ENCODE results near the gene LRRC36. TPM values are rescaled to one million over a fixed set of nuclear protein-coding genes. Genes with fewer than 3 reads are reported as not detected.

Gene LRRC36
- total RNA-seq, 2 donors from 2014 or later: 0.33 to 0.43 TPM

- no peaks in the 10 kb centered on the region for H3K36me3 ChIP-seq
These were observed 3.3 kb downstream of the LRRC36 start for GRCh38 chr16:67329901-67330300.

GRCh38 chr16:67333315-67333714, 6.7 kb downstream of the LRRC36 start:
- TF ChIP-seq CTCF (IDR thresholded peaks at IDR 0.05): no peak
- no peaks in the 10 kb centered on the region for H3K27me3 ChIP-seq
- DNase-seq (ENCODE audit: low spot score): no peak

More at GRCh38 chr16:67329901-67330300, 3.3 kb downstream of the LRRC36 start:
- H3K9me3 ChIP-seq: no peaks in the 10 kb centered on the region
- DNase-seq (ENCODE audit: low spot score): no peak
- no peak overlapping the region for H3K4me3 ChIP-seq
- H3K27ac ChIP-seq: no peak overlapping the region
- H3K27me3 ChIP-seq: no peaks in the 10 kb centered on the region
- peaks cover 0 to 13% of the 10 kb centered on the region in 2 donors for H3K4me1 ChIP-seq
- TF ChIP-seq CTCF (IDR thresholded peaks at IDR 0.05): no peak

GRCh38 chr16:67336116-67336515, 9.5 kb downstream of the LRRC36 start:
- DNase-seq (ENCODE audit: low spot score): no peak
- no peaks in the 10 kb centered on the region for H3K36me3 ChIP-seq
- TF ChIP-seq CTCF (IDR thresholded peaks at IDR 0.05): no peak
- no peak overlapping the region for H3K27ac ChIP-seq
- H3K27me3 ChIP-seq: no peaks in the 10 kb centered on the region
- no peak overlapping the region for H3K4me3 ChIP-seq
- H3K4me1 ChIP-seq: no peaks in the 10 kb centered on the region
- no peaks in the 10 kb centered on the region for H3K9me3 ChIP-seq

More at GRCh38 chr16:67333315-67333714, 6.7 kb downstream of the LRRC36 start:
- no peak overlapping the region for H3K27ac ChIP-seq
- H3K4me3 ChIP-seq: no peak overlapping the region
- H3K36me3 ChIP-seq: no peaks in the 10 kb centered on the region
- H3K9me3 ChIP-seq: no peaks in the 10 kb centered on the region
- no peaks in the 10 kb centered on the region for H3K4me1 ChIP-seq

- Histone ChIP-seq H3K27me3 (no peaks in the 10 kb centered on the region), H3K4me1 (no peaks in the 10 kb centered on the region), H3K4me3 (no peak overlapping the region), H3K36me3 (no peaks in the 10 kb centered on the region), H3K27ac (no peak overlapping the region), H3K9me3 (no peaks in the 10 kb centered on the region)
- TF ChIP-seq CTCF (IDR thresholded peaks at IDR 0.05): no peak
- no peak for DNase-seq (ENCODE audit: low spot score)
These were observed 10.0 kb downstream of the LRRC36 start for GRCh38 chr16:67336648-67337047.

GRCh38 chr16:67339453-67339852, 12.8 kb downstream of the LRRC36 start:
- no peaks in the 10 kb centered on the region for H3K36me3 ChIP-seq
- no peaks in the 10 kb centered on the region for H3K9me3 ChIP-seq
- H3K27ac ChIP-seq: no peak overlapping the region
- no peak for DNase-seq (ENCODE audit: low spot score)
- H3K27me3 ChIP-seq: no peaks in the 10 kb centered on the region
- peak in 1 of 2 donors; percentile 17 for TF ChIP-seq CTCF (IDR thresholded peaks at IDR 0.05)
- H3K4me1 ChIP-seq: no peaks in the 10 kb centered on the region
- H3K4me3 ChIP-seq: no peak overlapping the region

GRCh38 chr16:67341250-67341649, 14.6 kb downstream of the LRRC36 start:
- TF ChIP-seq CTCF (IDR thresholded peaks at IDR 0.05): no peak
- H3K9me3 ChIP-seq: no peaks in the 10 kb centered on the region
- no peak overlapping the region for H3K27ac ChIP-seq
- H3K36me3 ChIP-seq: no peaks in the 10 kb centered on the region
- no peak for DNase-seq (ENCODE audit: low spot score)
- no peaks in the 10 kb centered on the region for H3K4me1 ChIP-seq
- no peaks in the 10 kb centered on the region for H3K27me3 ChIP-seq
- H3K4me3 ChIP-seq: no peak overlapping the region

Data from right atrium auricular region (tissue), 2 donors.